NCI-H774 (cell line): ENCODE data around the gene STX17.
"Not testable (repeated sequence)": the region's sequence is repeated elsewhere in the genome, so short reads cannot be mapped to it uniquely, and the experiment has no call there.

Experiments
- DNase-seq: peaks from one replicate; lab custom pipeline; 2025; lab: John Stamatoyannopoulos, UW

STX17 gene

GRCh38 chr9:99906403-99907207 is at the start of gene STX17:
Gene STX17, plus strand, starts transcription at chr9:99906654. Its CDS starts 8,586 bp downstream, at chr9:99915240.
- peak; percentile 79 for DNase-seq

- not testable (repeated sequence) for DNase-seq
These were observed 48.9 kb upstream of the STX17 start for GRCh38 chr9:99857576-99857975.

- no peak for DNase-seq
These were observed 48.4 kb upstream of the STX17 start for GRCh38 chr9:99858087-99858486.

- DNase-seq, result no peak
These were observed 47.0 kb upstream of the STX17 start for GRCh38 chr9:99859243-99859980.

- DNase-seq, result no peak
These were observed 46.2 kb upstream of the STX17 start for GRCh38 chr9:99860266-99860665.

- DNase-seq, result no peak
These were observed 42.5 kb upstream of the STX17 start for GRCh38 chr9:99863955-99864354.

- no peak for DNase-seq
These were observed 40.1 kb upstream of the STX17 start for GRCh38 chr9:99866398-99866797.

- no peak for DNase-seq
These were observed 38.9 kb upstream of the STX17 start for GRCh38 chr9:99867536-99867935.

GRCh38 chr9:99867968-99868367 is 38.5 kb upstream of the STX17 start:
- DNase-seq, result no peak

- DNase-seq, result no peak
These were observed 37.6 kb upstream of the STX17 start for GRCh38 chr9:99868845-99869244.

- DNase-seq, result no peak
These were observed 36.3 kb upstream of the STX17 start for GRCh38 chr9:99870126-99870525.

GRCh38 chr9:99873531-99873930 is 32.9 kb upstream of the STX17 start:
- DNase-seq, result no peak

GRCh38 chr9:99873943-99874584 is 32.4 kb upstream of the STX17 start:
- DNase-seq, result no peak

GRCh38 chr9:99876190-99876589 is 30.3 kb upstream of the STX17 start:
- DNase-seq, result no peak

- no peak for DNase-seq
These were observed 27.8 kb upstream of the STX17 start for GRCh38 chr9:99878651-99879050.

- no peak for DNase-seq
These were observed 24.7 kb upstream of the STX17 start for GRCh38 chr9:99881769-99882168.

GRCh38 chr9:99885747-99886146 is 20.7 kb upstream of the STX17 start:
- no peak for DNase-seq

GRCh38 chr9:99889120-99889519 is 17.3 kb upstream of the STX17 start:
- DNase-seq, result no peak

GRCh38 chr9:99894826-99895225 is 11.6 kb upstream of the STX17 start:
- DNase-seq, result no peak

- no peak for DNase-seq
These were observed 10.9 kb upstream of the STX17 start for GRCh38 chr9:99895510-99895909.

GRCh38 chr9:99896119-99896518 is 10.3 kb upstream of the STX17 start:
- no peak for DNase-seq

GRCh38 chr9:99903393-99903792 is 3.1 kb upstream of the STX17 start:
- no peak for DNase-seq

- DNase-seq, result peak; percentile 3
These were observed 536 bp upstream of the STX17 start for GRCh38 chr9:99905833-99906402.
